Esophagus muscularis mucosa (tissue), 4 donors: Measurements from ENCODE around the gene CLEC17A. TPM values are rescaled to one million over a fixed set of nuclear protein-coding genes. Genes with fewer than 3 reads are reported as not detected.
"Not testable (repeated sequence)": the region's sequence is repeated elsewhere in the genome, so short reads cannot be mapped to it uniquely, and the experiment has no call there.

Experiments used
- DNase-seq: peaks from one replicate; pipeline ENCODE4 v3.0.0-alpha.2; 2017; ENCODE audit errors: extremely low spot score
- H3K27ac ChIP-seq, 4 donors: fragments of 200-600 bp; sonication (generic); replicated peaks in 1 of 4; 1 replicate in 3 of 4; 2 replicates in 1 of 4; pipeline ENCODE4 v1.5.1; 2016 to 2019; ENCODE audit warnings: mild to moderate bottlenecking in 1 of 4
- H3K27me3 ChIP-seq, 4 donors: fragments of 200-600 bp; sonication (generic); one replicate each; pipeline versions ENCODE4 v1.5.1 to v1.6.0; 2016 to 2019
- H3K36me3 ChIP-seq, 4 donors: fragments of 200-600 bp; sonication (generic); one replicate each; pipeline ENCODE4 v1.5.1; 2016 to 2019
- H3K4me1 ChIP-seq, 4 donors: fragments of 200-600 bp; sonication (generic); one replicate each; pipeline ENCODE4 v1.5.1; 2016 to 2019
- H3K4me3 ChIP-seq, 4 donors: fragments of 200-600 bp; sonication (generic); 1 replicate in 2 of 4; 2 replicates in 2 of 4; pipeline ENCODE4 v1.5.1; 2016 to 2019; ENCODE audit warnings: mild to moderate bottlenecking in 4 of 4, moderate library complexity in 1 of 4
- H3K9me3 ChIP-seq, 4 donors: fragments of 200-600 bp; sonication (generic); 1 replicate in 3 of 4; 2 replicates in 1 of 4; pipeline ENCODE4 v1.5.1; 2016 to 2019
- EP300 ChIP-seq: sonication (generic); formaldehyde crosslinking; IDR thresholded peaks from one replicate; pipeline ENCODE4 v1.6.1; 2017; ENCODE audit warnings: antibody characterized with exemption
- POLR2A ChIP-seq: fragments of 450-650 bp; IDR thresholded peaks from one replicate; pipeline ENCODE4 v1.6.1; 2017; ENCODE audit warnings: antibody characterized with exemption, moderate library complexity, mild to moderate bottlenecking, low read depth
- POLR2AphosphoS5 ChIP-seq, 2 donors: sonication (generic); formaldehyde crosslinking; IDR thresholded peaks; one replicate each; pipeline ENCODE4 v1.6.1; 2017; ENCODE audit warnings: antibody characterized with exemption in 2 of 2
- WGBS: methylation state at CpG from one replicate; pipeline ENCODE4 v1.1.5; 2018; 5-methylcytosine and 5-hydroxymethylcytosine counted together
- intact Hi-C: fragments of 100-400 bp; cut with DNase I; formaldehyde crosslinking; loops from one replicate; pipeline ENCODE4 v1.15.1; 2023
- total RNA-seq, 4 donors: library from RNA; depleted of rRNA; stranded (reverse); fragments of >200 nt; gene quantifications; one replicate each; pipeline versions ENCODE4 v1.1.0 to v1.2.1, GENCODE V29; 2016
- TF ChIP-seq, protein P1 (sequence below), 3 experiments: fragments of 200-600 bp in 2 of 3; fragments of 450-650 bp in 1 of 3; sonication (generic) in 2 of 3; IDR thresholded peaks; one replicate each; pipeline ENCODE4 v1.5.1; 2017 to 2019; ENCODE audit warnings: antibody characterized with exemption in 3 of 3, mild to moderate bottlenecking in 2 of 3, moderate library complexity in 1 of 3

Gene CLEC17A, protein sequence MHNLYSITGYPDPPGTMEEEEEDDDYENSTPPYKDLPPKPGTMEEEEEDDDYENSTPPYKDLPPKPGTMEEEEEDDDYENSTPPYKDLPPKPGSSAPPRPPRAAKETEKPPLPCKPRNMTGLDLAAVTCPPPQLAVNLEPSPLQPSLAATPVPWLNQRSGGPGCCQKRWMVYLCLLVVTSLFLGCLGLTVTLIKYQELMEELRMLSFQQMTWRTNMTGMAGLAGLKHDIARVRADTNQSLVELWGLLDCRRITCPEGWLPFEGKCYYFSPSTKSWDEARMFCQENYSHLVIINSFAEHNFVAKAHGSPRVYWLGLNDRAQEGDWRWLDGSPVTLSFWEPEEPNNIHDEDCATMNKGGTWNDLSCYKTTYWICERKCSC
- total RNA-seq = not detected

DNA sequence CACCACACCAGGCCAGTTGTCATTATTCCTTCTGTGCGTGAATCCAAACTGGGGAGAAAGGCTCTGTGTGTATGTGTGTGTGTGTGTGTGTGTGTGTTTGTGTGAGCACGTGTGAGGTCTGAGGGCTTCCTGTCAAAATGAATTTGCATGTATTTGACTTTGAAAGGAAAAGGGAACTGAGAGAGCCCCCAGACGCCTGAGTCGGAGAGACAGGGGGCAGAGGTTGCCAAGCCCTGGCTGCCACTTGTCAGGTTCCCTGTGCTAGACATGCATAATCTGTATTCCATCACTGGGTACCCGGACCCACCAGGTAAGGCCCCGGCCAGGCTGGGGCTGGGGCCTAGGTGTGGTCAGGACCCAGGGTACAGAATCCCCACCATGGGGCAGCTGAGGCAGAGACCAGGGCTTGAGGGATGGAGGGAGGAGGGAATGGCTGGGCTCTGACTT, at the start of gene CLEC17A:
Gene CLEC17A, plus strand, starts transcription at position 191 of the 447 bp plus-strand sequence. Its CDS starts 77 bp downstream, at position 268.
- intact Hi-C loops = no loop called here
- WGBS = 36% methylated on average over 6 of the region's 6 CpGs
- no peak for TF ChIP-seq POLR2A
- TF ChIP-seq POLR2AphosphoS5 (IDR thresholded peaks at IDR 0.05) = no peak
- TF ChIP-seq, protein P1, sequence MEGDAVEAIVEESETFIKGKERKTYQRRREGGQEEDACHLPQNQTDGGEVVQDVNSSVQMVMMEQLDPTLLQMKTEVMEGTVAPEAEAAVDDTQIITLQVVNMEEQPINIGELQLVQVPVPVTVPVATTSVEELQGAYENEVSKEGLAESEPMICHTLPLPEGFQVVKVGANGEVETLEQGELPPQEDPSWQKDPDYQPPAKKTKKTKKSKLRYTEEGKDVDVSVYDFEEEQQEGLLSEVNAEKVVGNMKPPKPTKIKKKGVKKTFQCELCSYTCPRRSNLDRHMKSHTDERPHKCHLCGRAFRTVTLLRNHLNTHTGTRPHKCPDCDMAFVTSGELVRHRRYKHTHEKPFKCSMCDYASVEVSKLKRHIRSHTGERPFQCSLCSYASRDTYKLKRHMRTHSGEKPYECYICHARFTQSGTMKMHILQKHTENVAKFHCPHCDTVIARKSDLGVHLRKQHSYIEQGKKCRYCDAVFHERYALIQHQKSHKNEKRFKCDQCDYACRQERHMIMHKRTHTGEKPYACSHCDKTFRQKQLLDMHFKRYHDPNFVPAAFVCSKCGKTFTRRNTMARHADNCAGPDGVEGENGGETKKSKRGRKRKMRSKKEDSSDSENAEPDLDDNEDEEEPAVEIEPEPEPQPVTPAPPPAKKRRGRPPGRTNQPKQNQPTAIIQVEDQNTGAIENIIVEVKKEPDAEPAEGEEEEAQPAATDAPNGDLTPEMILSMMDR (IDR thresholded peaks at IDR 0.05) = no peak
- no peak for TF ChIP-seq EP300
- H3K4me1 ChIP-seq = no peaks in the 10 kb centered on the region
- no peak for DNase-seq
- H3K9me3 ChIP-seq = no peaks in the 10 kb centered on the region
- no peaks in the 10 kb centered on the region for H3K27me3 ChIP-seq
- H3K27ac ChIP-seq = no peak within 1 kb of the TSS
- no peak within 1 kb of the TSS for H3K4me3 ChIP-seq
- no peaks in the 10 kb centered on the region for H3K36me3 ChIP-seq

DNA sequence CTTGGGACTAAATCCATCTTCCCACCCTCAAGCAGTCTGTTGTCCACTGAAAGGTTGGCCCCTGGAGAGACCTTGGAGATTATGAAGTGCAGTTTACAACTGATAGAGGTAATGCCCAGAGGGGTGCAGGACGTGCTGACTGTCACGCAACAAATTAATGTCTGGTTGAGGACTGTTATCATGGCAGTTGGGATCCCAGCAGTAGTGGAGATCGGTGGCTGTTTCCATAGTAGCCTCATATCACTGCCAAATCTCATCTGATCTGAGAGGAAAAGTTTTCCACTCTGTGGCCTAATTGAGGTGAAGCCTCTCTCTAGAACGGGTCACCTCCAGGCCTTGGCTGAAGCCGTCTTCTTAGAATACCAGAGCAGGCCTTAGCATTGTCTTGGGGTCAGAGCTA, 49.4 kb upstream of the CLEC17A start:
- no peak overlapping the region for H3K27ac ChIP-seq
- DNase-seq = no peak
- intact Hi-C loops = no loop called here
- H3K9me3 ChIP-seq = no peaks in the 10 kb centered on the region
- no peak overlapping the region for H3K4me3 ChIP-seq
- peaks cover 0 to 5% (median 3%) of the 10 kb centered on the region in 4 donors for H3K36me3 ChIP-seq
- TF ChIP-seq EP300 (no peak), POLR2AphosphoS5 (IDR thresholded peaks at IDR 0.05) (no peak), POLR2A (no peak)
- TF ChIP-seq, protein P1 (IDR thresholded peaks at IDR 0.05) = no peak
- WGBS = 91% methylated on average over 5 of the region's 5 CpGs
- H3K27me3 ChIP-seq = no peaks in the 10 kb centered on the region
- H3K4me1 ChIP-seq = peaks cover 26 to 42% (median 36%) of the 10 kb centered on the region in 4 donors

DNA sequence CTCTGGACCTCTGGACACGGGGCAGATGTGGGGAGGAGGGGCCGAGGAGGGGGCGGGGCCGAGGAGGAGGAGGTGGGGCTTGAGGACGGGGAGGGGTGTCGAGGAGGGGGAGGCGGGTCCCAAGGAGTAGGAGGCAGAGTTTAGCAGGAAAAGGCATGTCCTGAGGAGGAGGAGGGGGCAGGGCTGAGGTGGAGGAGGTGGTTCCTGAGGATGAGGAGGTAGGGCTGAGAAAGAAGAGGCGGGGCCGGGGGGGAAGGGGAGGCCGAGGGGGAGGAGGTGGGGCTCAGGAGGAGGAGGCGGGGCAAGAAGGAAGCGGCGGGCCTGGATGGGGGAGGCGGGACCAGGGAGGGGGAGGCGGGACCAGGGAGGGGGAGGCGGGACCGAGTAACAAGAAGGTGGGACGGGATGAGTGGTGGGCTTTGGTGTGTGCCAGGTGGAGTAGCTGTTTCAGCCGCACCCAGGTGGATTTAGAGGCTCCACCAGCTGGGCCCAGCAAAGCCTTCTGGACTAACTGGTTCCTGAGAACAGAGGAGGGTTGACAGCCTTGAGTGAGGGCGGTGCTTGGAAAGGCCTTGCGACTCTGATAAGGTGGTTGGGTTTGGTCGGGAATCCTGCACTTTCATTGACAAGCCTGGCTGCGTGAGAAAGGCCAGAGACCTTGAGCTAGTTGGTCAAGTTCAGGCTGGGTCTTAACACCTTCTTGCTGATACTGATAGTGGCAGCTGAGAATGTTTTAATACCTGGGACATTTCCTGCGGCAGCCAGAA, 45.8 kb upstream of the CLEC17A start:
- intact Hi-C loops = no loop called here
- peaks cover 0 to 8% (median 4%) of the 10 kb centered on the region in 4 donors for H3K36me3 ChIP-seq
- H3K27ac ChIP-seq = peak overlapping the region in 3 of 4 donors; percentile 38 to 44 (median 39)
- TF ChIP-seq POLR2AphosphoS5 (IDR thresholded peaks at IDR 0.05) = no peak
- no peak for TF ChIP-seq EP300
- no peak for TF ChIP-seq POLR2A
- H3K4me3 ChIP-seq = peak overlapping the region in 3 of 4 donors; percentile 31 to 42 (median 36)
- H3K9me3 ChIP-seq = no peaks in the 10 kb centered on the region
- no peak for DNase-seq
- 31% methylated on average over 23 of the region's 24 CpGs for WGBS
- peaks cover 11 to 18% (median 12%) of the 10 kb centered on the region in 4 donors for H3K4me1 ChIP-seq
- H3K27me3 ChIP-seq = no peaks in the 10 kb centered on the region

DNA sequence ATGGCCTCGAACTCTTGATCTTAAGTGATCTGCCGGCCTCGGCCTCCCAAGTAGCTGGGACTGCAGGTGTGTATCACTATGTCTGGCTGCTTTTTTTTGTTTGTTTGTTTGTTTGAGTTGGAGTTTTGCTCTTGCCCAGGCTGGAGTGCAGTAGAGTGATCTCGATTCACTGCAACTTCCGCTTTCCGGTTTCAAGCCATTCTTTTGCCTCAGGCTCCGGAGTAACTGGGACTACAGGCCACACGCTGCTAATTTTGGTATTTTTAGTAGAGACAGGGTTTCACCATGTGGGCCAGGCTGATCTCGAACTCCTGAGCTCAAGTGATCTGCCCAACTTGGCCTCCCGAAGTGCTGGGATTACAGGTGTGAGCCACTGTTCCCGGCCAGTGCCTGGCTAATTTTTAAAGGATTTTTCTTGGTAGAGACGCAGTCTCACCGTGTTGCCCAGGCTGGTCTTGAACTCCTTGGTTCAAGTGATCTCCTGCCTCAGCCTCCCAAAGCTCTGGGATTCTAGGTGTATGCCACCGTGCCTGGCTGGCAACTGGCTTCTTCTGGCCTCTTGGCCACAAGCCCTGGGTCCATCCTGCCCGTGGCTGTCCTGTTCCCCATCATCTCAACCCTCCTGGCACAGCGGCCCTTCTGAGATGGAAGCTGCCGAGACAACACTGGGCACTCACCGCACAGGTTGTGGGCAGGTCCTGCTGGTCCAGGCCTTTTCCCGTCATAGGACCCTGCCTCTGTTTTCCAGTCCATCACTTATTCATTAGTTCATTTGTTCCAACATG, 42.0 kb upstream of the CLEC17A start:
- Histone ChIP-seq H3K4me3 (no peak overlapping the region), H3K9me3 (no peaks in the 10 kb centered on the region), H3K36me3 (peaks cover 0 to 5% (median 0%) of the 10 kb centered on the region in 4 donors), H3K27ac (no peak overlapping the region), H3K27me3 (no peaks in the 10 kb centered on the region), H3K4me1 (peaks cover 17 to 39% (median 31%) of the 10 kb centered on the region in 4 donors)
- intact Hi-C loops = no loop called here
- no peak for DNase-seq
- TF ChIP-seq EP300 (no peak), POLR2A (no peak), POLR2AphosphoS5 (IDR thresholded peaks at IDR 0.05) (no peak)
- TF ChIP-seq, protein P1 (IDR thresholded peaks at IDR 0.05) = no peak
- WGBS = 89% methylated on average over 19 of the region's 19 CpGs

DNA sequence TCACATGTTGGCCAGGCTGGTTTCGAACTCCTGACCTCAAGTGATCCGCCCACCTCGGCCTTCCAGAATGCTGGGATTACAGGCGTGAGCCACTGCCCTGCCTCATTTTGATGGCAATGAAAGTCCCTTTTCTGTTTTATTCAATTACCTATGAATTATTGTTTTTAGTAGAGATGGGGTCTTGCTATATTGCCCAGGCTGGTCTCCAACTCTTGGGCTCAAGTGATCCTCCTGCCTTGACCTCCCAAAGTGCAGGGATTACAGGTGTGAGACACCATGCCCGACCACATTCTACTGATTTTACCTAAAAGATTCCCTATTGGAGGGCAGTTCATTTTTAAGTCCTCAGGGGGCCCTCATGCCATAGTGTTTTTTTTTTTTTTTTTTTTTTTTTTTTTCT, 40.9 kb upstream of the CLEC17A start:
- peaks cover 14 to 32% (median 26%) of the 10 kb centered on the region in 4 donors for H3K4me1 ChIP-seq
- H3K27me3 ChIP-seq, H3K4me3 ChIP-seq, H3K36me3 ChIP-seq, intact Hi-C loops, H3K27ac ChIP-seq, DNase-seq, H3K9me3 ChIP-seq: not testable (repeated sequence)
- WGBS = 93% methylated on average over 5 of the region's 5 CpGs
